Liver (tissue), 3 donors: ENCODE measurements around the gene PPM1N.

Experiments
- CTCF ChIP-seq: fragments of 150-350 bp; IDR thresholded peaks from 2 replicates; pipeline ENCODE4 v1.5.1; 2017; ENCODE audit warnings: improper control_type of control experiment, low read depth, low read length; ENCODE audit not compliant: missing input control
- FOXA1 ChIP-seq: IDR thresholded peaks from 2 replicates; pipeline ENCODE4 v1.6.1; 2016; ENCODE audit warnings: antibody characterized with exemption
- HNF4A ChIP-seq, 2 donors: conservative IDR thresholded peaks; 2 replicates each; pipeline ENCODE4 v1.6.1; 2016; ENCODE audit warnings: antibody characterized with exemption in 2 of 2, mild to moderate bottlenecking in 2 of 2
- RAD21 ChIP-seq, 2 donors: IDR thresholded peaks; 2 replicates each; pipeline ENCODE4 v1.6.1; 2016; ENCODE audit warnings: antibody characterized with exemption in 2 of 2, mild to moderate bottlenecking in 2 of 2
- TAF1 ChIP-seq: conservative IDR thresholded peaks from 2 replicates; pipeline ENCODE4 v1.6.1; 2016; ENCODE audit warnings: antibody characterized with exemption, mild to moderate bottlenecking
- donor health status: healthy.
- donor health status: healthy.

GRCh38 chr19:45508861-45509691 lies 10.8 kb downstream of the PPM1N start:
- TF ChIP-seq CTCF: no peak
- TF ChIP-seq TAF1: no peak
- no peak for TF ChIP-seq FOXA1
- no peak for TF ChIP-seq RAD21 (IDR thresholded peaks at IDR 0.05)
- TF ChIP-seq HNF4A (conservative IDR thresholded peaks at IDR 0.05): no peak
